22Rv1 (cell line): Measurements from ENCODE around the gene EXD3.

Source experiments
- CTCF ChIP-seq: fragments of 450-650 bp; IDR thresholded peaks from 2 replicates; pipeline ENCODE4 v1.5.1; 2017; ENCODE audit warnings: mild to moderate bottlenecking
- ZFX ChIP-seq: fragments of 450-650 bp; IDR thresholded peaks from 2 replicates; pipeline ENCODE4 v1.6.1; 2017; ENCODE audit warnings: antibody characterized with exemption, borderline replicate concordance

GRCh38 chr9:137423514-137424291 lies 741 bp upstream of the EXD3 start:
- TF ChIP-seq CTCF (peak; percentile 83), ZFX (no peak)
